ENCODE data around the gene ABCA13. TPM values are rescaled to one million over a fixed set of nuclear protein-coding genes. Genes with fewer than 3 reads are reported as not detected.

The ABCA13 gene
- total RNA-seq, 4 donors from 2014 or later: 0.38 to 9.8 (median 4.9) TPM

GRCh38 chr7:48350515-48350914 lies 179.3 kb downstream of the ABCA13 start:
- TF ChIP-seq CTCF (IDR thresholded peaks at IDR 0.05): no peak
- TF ChIP-seq POLR2A (IDR thresholded peaks at IDR 0.05): no peak
- Histone ChIP-seq H3K9me3 (no peaks in the 10 kb centered on the region), H3K4me1 (no peaks in the 10 kb centered on the region), H3K36me3 (no peaks in the 10 kb centered on the region), H3K4me3 (no peak overlapping the region), H3K27ac (no peak overlapping the region), H3K27me3 (no peaks in the 10 kb centered on the region)
- intact Hi-C loops (cut with DNase I): no loop called here
- no peak for DNase-seq
- 71 to 76% methylated on average over 7 of the region's 7 CpGs for WGBS, 2 donors

GRCh38 chr7:48351900-48352299 lies 180.6 kb downstream of the ABCA13 start:
- TF ChIP-seq POLR2A (IDR thresholded peaks at IDR 0.05) (no peak), CTCF (IDR thresholded peaks at IDR 0.05) (no peak)
- WGBS, 2 donors: 82 to 83% methylated on average over 7 of the region's 7 CpGs
- intact Hi-C loops (cut with DNase I): no loop called here
- Histone ChIP-seq H3K27me3 (no peaks in the 10 kb centered on the region), H3K9me3 (no peaks in the 10 kb centered on the region), H3K27ac (no peak overlapping the region), H3K4me3 (no peak overlapping the region), H3K36me3 (no peaks in the 10 kb centered on the region), H3K4me1 (no peaks in the 10 kb centered on the region)
- DNase-seq: no peak

- no peaks in the 10 kb centered on the region for H3K4me1 ChIP-seq
- intact Hi-C loops (cut with DNase I): no loop called here
- DNase-seq: no peak
- H3K9me3 ChIP-seq: no peaks in the 10 kb centered on the region
- 84 to 91% methylated on average over 3 of the region's 3 CpGs for WGBS, 2 donors
- no peaks in the 10 kb centered on the region for H3K36me3 ChIP-seq
- H3K27me3 ChIP-seq: no peaks in the 10 kb centered on the region
- no peak overlapping the region for H3K27ac ChIP-seq
- no peak for TF ChIP-seq CTCF (IDR thresholded peaks at IDR 0.05)
- TF ChIP-seq POLR2A (IDR thresholded peaks at IDR 0.05): no peak
- H3K4me3 ChIP-seq: no peak overlapping the region
Observed at GRCh38 chr7:48355346-48355745, 184.1 kb downstream of the ABCA13 start.

- no peaks in the 10 kb centered on the region for H3K36me3 ChIP-seq
- H3K4me1 ChIP-seq: no peaks in the 10 kb centered on the region
- no peaks in the 10 kb centered on the region for H3K27me3 ChIP-seq
- no peak overlapping the region for H3K27ac ChIP-seq
- no peaks in the 10 kb centered on the region for H3K9me3 ChIP-seq
- no peak for TF ChIP-seq CTCF (IDR thresholded peaks at IDR 0.05)
- no peak for TF ChIP-seq POLR2A (IDR thresholded peaks at IDR 0.05)
- intact Hi-C loops (cut with DNase I): no loop called here
- no peak overlapping the region for H3K4me3 ChIP-seq
- 46 to 54% methylated on average over 6 of the region's 6 CpGs for WGBS, 2 donors
- no peak for DNase-seq
Observed at GRCh38 chr7:48360574-48360973, 189.3 kb downstream of the ABCA13 start.

GRCh38 chr7:48363174-48363573 lies 191.9 kb downstream of the ABCA13 start:
- DNase-seq: no peak
- H3K9me3 ChIP-seq: no peaks in the 10 kb centered on the region
- H3K27me3 ChIP-seq: peaks cover 0 to 8% (median 0%) of the 10 kb centered on the region in 4 donors
- H3K36me3 ChIP-seq: no peaks in the 10 kb centered on the region
- no peak for TF ChIP-seq POLR2A (IDR thresholded peaks at IDR 0.05)
- TF ChIP-seq CTCF (IDR thresholded peaks at IDR 0.05): no peak
- H3K27ac ChIP-seq: no peak overlapping the region
- H3K4me1 ChIP-seq: no peaks in the 10 kb centered on the region
- no peak overlapping the region for H3K4me3 ChIP-seq
- intact Hi-C loops (cut with DNase I): no loop called here
- 26 to 57% methylated on average over 3 of the region's 3 CpGs for WGBS, 2 donors
